Activated naive CD4-positive, alpha-beta T cell treated with anti-CD3 and anti-CD28 coated beads, Interleukin-2, amount 50 U/mL, for 72 hours (primary cell): ENCODE results near the gene PNMA8C. TPM values are rescaled to one million over a fixed set of nuclear protein-coding genes. Genes with fewer than 3 reads are reported as not detected.
"Not testable (repeated sequence)": the region's sequence is repeated elsewhere in the genome, so short reads cannot be mapped to it uniquely, and the experiment has no call there.

Experiments used
- ATAC-seq, 2 donors: fragments of 150-1000 bp; cut with Tn5 transposase; 2 replicates each; pipeline ENCODE4 v1.10.0; 2021; ENCODE audit warnings: mild to moderate bottlenecking in 2 of 2, moderate library complexity in 2 of 2
- DNase-seq, 2 donors: peaks; one replicate each; pipeline ENCODE4 v3.0.0; 2021 to 2022; ENCODE audit warnings: low spot score in 2 of 2
- H3K27ac Mint-ChIP-seq, 2 donors: one replicate each; pipeline ENCODE4 v1.8.0; 2022; ENCODE audit warnings: mild to moderate bottlenecking in 2 of 2, mixed read lengths in 2 of 2
- H3K36me3 Mint-ChIP-seq, 2 donors: one replicate each; pipeline ENCODE4 v1.8.0; 2022; ENCODE audit warnings: mixed read lengths in 2 of 2
- H3K9me3 Mint-ChIP-seq, 2 donors: one replicate each; pipeline ENCODE4 v1.8.0; 2022; ENCODE audit warnings: mixed read lengths in 2 of 2
- total RNA-seq, 2 donors: library from RNA; stranded (reverse); gene quantifications; one replicate each; pipeline ENCODE4 v1.2.3, GENCODE V29; 2022

PNMA8C gene
- total RNA-seq, 2 donors from 2014 or later, result not detected

GRCh38 chr19:46386996-46387712, 41.6 kb downstream of the PNMA8C start:
- Mint-ChIP-seq H3K36me3 (peaks cover 12 to 27% of the 10 kb centered on the region in 2 donors), H3K27ac (no peak overlapping the region), H3K9me3 (no peaks in the 10 kb centered on the region)
- ATAC-seq (no peak), DNase-seq (no peak)

- Mint-ChIP-seq H3K9me3 (no peaks in the 10 kb centered on the region), H3K36me3 (peaks cover 12 to 28% of the 10 kb centered on the region in 2 donors), H3K27ac (peak overlapping the region; percentile 19 to 32)
- DNase-seq (no peak), ATAC-seq (no peak)
Measured at GRCh38 chr19:46386151-46386550, 42.6 kb downstream of the PNMA8C start.

DNA sequence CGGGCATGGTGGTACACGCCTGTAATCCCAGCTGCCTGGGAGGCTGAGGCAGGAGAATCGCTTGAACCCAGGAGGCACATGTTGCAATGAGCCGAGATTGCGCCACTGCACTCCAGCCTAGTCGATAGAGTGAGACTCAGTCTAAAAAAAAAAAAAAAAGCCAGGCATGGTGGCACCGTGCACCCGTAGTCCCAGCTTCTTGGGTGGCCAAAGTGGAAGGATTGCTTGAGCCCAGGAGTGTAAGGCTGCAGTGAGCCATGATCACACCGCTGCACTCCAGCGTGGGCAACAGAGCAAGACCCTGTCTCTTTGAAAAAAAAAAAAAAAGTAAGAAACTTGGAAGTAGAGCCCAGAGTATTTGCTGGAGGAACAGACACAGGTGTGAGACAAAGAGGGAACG, 43.1 kb downstream of the PNMA8C start:
- Mint-ChIP-seq H3K27ac (peak overlapping the region; percentile 19 to 32), H3K36me3 (peaks cover 13 to 33% of the 10 kb centered on the region in 2 donors), H3K9me3 (no peaks in the 10 kb centered on the region)
- DNase-seq, result no peak
- ATAC-seq, result no peak

GRCh38 chr19:46384396-46384795, 44.3 kb downstream of the PNMA8C start:
- no peak for ATAC-seq
- H3K9me3 Mint-ChIP-seq, result no peaks in the 10 kb centered on the region

GRCh38 chr19:46383846-46384245, 44.9 kb downstream of the PNMA8C start:
- Mint-ChIP-seq H3K27ac (no peak overlapping the region), H3K36me3 (peaks cover 19 to 26% of the 10 kb centered on the region in 2 donors)
- no peak for ATAC-seq

More at GRCh38 chr19:46384396-46384795, 44.3 kb downstream of the PNMA8C start:
- peak in 1 of 2 donors; percentile 18 for DNase-seq
- Mint-ChIP-seq H3K36me3 (peaks cover 19 to 32% of the 10 kb centered on the region in 2 donors), H3K27ac (peak overlapping the region in 1 of 2 donors; percentile 22)

DNA sequence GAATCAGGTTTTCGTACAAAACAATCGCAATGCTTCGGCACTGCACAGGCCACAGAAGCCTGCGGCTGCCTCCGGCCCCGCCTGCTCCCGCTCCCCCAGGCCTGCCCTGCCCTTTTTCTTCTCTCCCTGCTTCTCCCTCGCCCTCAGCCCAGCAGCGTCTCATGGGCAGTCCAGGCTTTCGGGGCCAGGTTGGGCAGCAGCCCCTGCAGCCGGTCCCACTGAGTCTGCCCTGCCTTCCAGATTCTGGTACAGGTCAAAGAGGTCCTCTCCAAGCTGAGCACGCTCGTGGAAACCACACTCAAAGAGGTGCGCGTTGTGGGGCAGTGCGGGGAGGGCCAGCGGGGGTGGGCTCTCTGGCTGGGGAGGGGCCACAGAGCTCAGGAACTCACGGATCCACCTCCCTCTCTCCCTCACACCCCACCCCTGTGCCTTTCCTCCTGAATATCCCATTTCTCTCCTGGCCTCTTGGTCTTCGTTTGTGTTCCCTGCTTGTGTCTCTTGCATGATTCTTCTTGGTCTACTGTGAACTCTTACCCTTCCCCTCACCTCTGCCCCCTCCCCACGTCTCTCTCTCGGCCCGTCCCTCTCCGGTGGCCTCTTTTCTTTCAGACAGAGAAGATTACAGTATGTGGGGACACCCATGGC, 45.4 kb downstream of the PNMA8C start:
- peaks cover 19 to 23% of the 10 kb centered on the region in 2 donors for H3K36me3 Mint-ChIP-seq
- ATAC-seq, result no peak
- peak in 1 of 2 donors; percentile 20 for DNase-seq
- H3K9me3 Mint-ChIP-seq, result no peaks in the 10 kb centered on the region
- peak overlapping the region in 1 of 2 donors; percentile 37 for H3K27ac Mint-ChIP-seq

More at GRCh38 chr19:46383846-46384245, 44.9 kb downstream of the PNMA8C start:
- H3K9me3 Mint-ChIP-seq, result no peaks in the 10 kb centered on the region
- DNase-seq, result peak in 1 of 2 donors; percentile 33

GRCh38 chr19:46381756-46382345, 46.9 kb downstream of the PNMA8C start:
- Mint-ChIP-seq H3K27ac (peak overlapping the region in 1 of 2 donors; percentile 60), H3K9me3 (no peaks in the 10 kb centered on the region), H3K36me3 (peaks cover 19 to 20% of the 10 kb centered on the region in 2 donors)
- peak in 1 of 2 donors; percentile 28 for DNase-seq
- ATAC-seq, result no peak

DNA sequence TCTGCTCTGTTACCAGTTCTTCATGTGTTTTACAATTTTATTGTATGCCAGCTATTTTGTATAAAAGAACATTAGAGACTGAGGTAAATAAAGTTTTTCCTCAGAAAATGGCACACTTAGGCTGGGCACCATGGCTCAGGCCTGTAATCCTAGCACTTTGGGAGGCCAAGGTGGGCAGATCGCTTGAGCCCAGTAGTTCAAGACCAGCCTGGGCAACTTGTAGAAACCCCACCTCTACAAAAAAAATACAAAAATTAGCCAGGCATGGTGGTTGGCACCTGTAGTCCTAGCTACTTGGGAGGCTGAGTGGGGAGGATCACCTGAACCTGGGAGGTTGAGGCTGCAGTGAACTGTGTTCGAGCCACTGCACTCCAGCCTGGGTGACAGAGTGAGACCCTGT, 47.4 kb downstream of the PNMA8C start:
- DNase-seq (peak in 1 of 2 donors; percentile 6), ATAC-seq (no peak)
- Mint-ChIP-seq H3K9me3 (no peaks in the 10 kb centered on the region), H3K27ac (peak overlapping the region in 1 of 2 donors; percentile 53), H3K36me3 (peaks cover 19 to 20% of the 10 kb centered on the region in 2 donors)

DNA sequence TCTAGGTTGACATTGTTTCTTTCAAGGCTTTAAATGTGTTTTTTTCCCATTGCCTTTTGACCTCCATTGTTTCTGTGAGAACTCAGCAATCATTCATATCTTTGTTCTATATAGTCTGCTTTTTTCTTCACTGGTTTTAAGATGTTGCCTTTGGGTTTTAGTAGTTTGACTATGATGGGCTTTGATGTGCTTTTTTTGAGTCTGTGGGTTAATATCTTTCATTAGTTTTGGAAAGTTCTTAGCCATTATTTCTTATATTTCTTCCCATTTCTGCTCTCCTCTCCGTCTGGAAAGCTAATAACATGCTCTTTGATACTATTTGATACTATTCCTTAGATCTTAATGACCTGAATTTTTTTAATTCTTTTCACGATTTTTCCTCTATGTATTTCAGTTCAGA, 48.0 kb downstream of the PNMA8C start:
- Mint-ChIP-seq H3K9me3 (no peaks in the 10 kb centered on the region), H3K27ac (no peak overlapping the region), H3K36me3 (peaks cover 19 to 20% of the 10 kb centered on the region in 2 donors)
- DNase-seq (no peak), ATAC-seq (no peak)

DNA sequence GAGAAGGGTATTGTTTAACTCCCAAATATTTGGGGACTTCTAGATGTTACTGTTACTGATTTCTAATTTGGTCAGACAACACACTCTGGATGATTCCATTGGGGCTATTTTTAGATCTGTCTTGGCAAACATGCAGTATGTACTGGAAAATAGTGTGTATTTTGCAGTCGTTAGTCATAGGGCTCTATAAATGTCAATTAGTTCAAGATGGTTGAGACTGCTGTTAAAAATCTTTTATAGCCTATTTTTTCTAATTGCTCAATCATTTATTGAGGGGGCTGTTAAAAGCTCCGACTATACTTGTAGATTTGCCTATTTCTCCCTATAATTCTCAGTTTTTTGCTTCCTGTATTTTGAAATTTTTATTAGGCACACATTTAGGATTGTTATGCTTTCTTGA, 50.5 kb downstream of the PNMA8C start:
- no peaks in the 10 kb centered on the region for H3K9me3 Mint-ChIP-seq
- no peak overlapping the region for H3K27ac Mint-ChIP-seq
- H3K36me3 Mint-ChIP-seq, result peaks cover 19 to 20% of the 10 kb centered on the region in 2 donors
- no peak for ATAC-seq
- no peak for DNase-seq

DNA sequence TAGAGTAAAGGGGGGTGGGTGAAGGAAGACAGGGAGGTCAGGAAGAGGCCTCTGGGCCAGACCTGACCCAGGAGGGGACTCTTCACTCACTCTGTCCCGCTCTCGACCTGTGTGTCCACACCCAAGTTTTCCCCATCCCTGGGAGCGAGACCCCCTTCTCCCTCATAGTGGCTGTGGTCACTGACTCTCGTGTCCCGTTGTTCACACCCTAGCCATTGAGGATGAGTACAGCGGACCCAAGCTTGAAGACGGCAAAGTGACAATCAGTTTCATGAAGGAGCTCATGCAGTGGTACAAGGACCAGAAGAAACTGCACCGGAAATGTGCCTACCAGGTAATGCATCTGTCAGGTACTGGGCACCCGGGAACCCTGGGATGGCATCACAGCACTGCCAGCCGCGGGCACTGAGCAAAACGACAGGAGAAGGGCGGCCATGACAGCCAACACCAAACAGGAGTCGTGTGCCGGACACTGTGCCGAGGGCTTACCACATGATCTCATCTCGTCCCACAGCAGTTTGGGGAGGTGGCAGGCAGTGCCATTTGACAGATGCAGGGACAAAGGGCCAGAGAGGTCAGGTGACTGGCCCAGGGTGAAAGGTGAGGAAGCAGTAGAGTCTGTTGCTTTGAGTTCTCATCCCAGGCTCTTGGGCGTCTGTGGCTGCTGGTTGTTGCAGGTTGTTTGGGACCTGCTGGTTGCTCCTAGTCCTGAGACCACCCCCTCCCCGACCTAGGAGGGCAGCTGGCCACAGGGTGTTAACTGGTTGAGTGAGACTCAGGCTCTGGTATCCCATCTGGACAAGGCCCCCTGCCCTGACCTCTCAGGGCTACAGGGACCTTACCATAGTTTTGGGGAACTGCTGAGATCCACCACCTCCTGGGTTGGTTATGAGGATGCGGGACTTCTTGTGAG, 52.2 kb downstream of the PNMA8C start:
- no peak overlapping the region for H3K27ac Mint-ChIP-seq
- DNase-seq, result peak in 1 of 2 donors; percentile 42
- no peaks in the 10 kb centered on the region for H3K9me3 Mint-ChIP-seq
- no peak for ATAC-seq
- H3K36me3 Mint-ChIP-seq, result peaks cover 11 to 20% of the 10 kb centered on the region in 2 donors

GRCh38 chr19:46375476-46376067, 53.2 kb downstream of the PNMA8C start:
- DNase-seq, result peak in 1 of 2 donors; percentile 34
- peak overlapping the region in 1 of 2 donors; percentile 82 for H3K27ac Mint-ChIP-seq
- ATAC-seq, H3K9me3 Mint-ChIP-seq: not testable (repeated sequence)
- H3K36me3 Mint-ChIP-seq, result peaks cover 10 to 13% of the 10 kb centered on the region in 2 donors

Other genes starting within 250 kb of the PNMA8C start
- not detected for gene IGFL1, start 199.2 kb downstream of the PNMA8C start, total RNA-seq
- gene HIF3A, start 131.9 kb downstream of the PNMA8C start, total RNA-seq, result not detected
- gene PPP5C, start 81.8 kb downstream of the PNMA8C start, total RNA-seq, result 100 to 1,000 TPM in 1 of 2 donors, 10 to 100 TPM in 1; 73.6 to 118 TPM
- not detected for gene CCDC8, start 15.4 kb downstream of the PNMA8C start, total RNA-seq
- gene PNMA8A, start 42.6 kb upstream of the PNMA8C start, total RNA-seq, result not detected
- under 1 TPM; 0.06 to 0.43 TPM for gene PNMA8B, start 66.9 kb upstream of the PNMA8C start, total RNA-seq
- gene CALM3, start 172.4 kb upstream of the PNMA8C start, total RNA-seq, result 100 to 1,000 TPM; 413 to 615 TPM
- 10 to 100 TPM; 14.7 to 38.0 TPM for gene PTGIR, start 196.2 kb upstream of the PNMA8C start, total RNA-seq
- gene GNG8, start 207.3 kb upstream of the PNMA8C start, total RNA-seq, result 10 to 100 TPM in 1 of 2 donors, 1 to 10 TPM in 1; 5.2 to 17.4 TPM
- 10 to 100 TPM in 1 of 2 donors, 1 to 10 TPM in 1; 1.9 to 25.9 TPM for gene DACT3, start 232.2 kb upstream of the PNMA8C start, total RNA-seq